DMS79 treated with DMSO at 0.1 percent for 48 hours (cell line): ENCODE data around the gene TAOK3.
"Not testable (repeated sequence)": the region's sequence is repeated elsewhere in the genome, so short reads cannot be mapped to it uniquely, and the experiment has no call there.

Source experiments
- DNase-seq: peaks from one replicate; lab custom pipeline; 2025; lab: John Stamatoyannopoulos, UW

TAOK3 gene

GRCh38 chr12:118372541-118373495 is at the start of gene TAOK3:
TAOK3 (minus strand) TSS chr12:118372907; CDS start chr12:118255567, 117,340 bp downstream.
- peak; percentile 97 for DNase-seq

GRCh38 chr12:118420673-118421072 is 48.0 kb upstream of the TAOK3 start:
- DNase-seq: no peak

- DNase-seq: no peak
Measured at GRCh38 chr12:118418385-118419057, 45.8 kb upstream of the TAOK3 start.

- DNase-seq: no peak
Measured at GRCh38 chr12:118417942-118418341, 45.2 kb upstream of the TAOK3 start.

- no peak for DNase-seq
Measured at GRCh38 chr12:118409834-118410233, 37.1 kb upstream of the TAOK3 start.

- DNase-seq: not testable (repeated sequence)
Measured at GRCh38 chr12:118408241-118408640, 35.5 kb upstream of the TAOK3 start.

- DNase-seq: peak; percentile 56
Measured at GRCh38 chr12:118404876-118405521, 32.3 kb upstream of the TAOK3 start.

- DNase-seq: no peak
Measured at GRCh38 chr12:118402251-118402650, 29.5 kb upstream of the TAOK3 start.

- DNase-seq: no peak
Measured at GRCh38 chr12:118398940-118399339, 26.2 kb upstream of the TAOK3 start.

- no peak for DNase-seq
Measured at GRCh38 chr12:118398524-118398923, 25.8 kb upstream of the TAOK3 start.

GRCh38 chr12:118397708-118398440 is 25.2 kb upstream of the TAOK3 start:
- DNase-seq: no peak

- no peak for DNase-seq
Measured at GRCh38 chr12:118391836-118392235, 19.1 kb upstream of the TAOK3 start.

GRCh38 chr12:118391424-118391823 is 18.7 kb upstream of the TAOK3 start:
- DNase-seq: no peak

- DNase-seq: peak; percentile 59
Measured at GRCh38 chr12:118377884-118378470, 5.3 kb upstream of the TAOK3 start.

GRCh38 chr12:118377021-118377883 is 4.5 kb upstream of the TAOK3 start:
- peak; percentile 29 for DNase-seq

GRCh38 chr12:118376089-118377020 is 3.6 kb upstream of the TAOK3 start, which contains the start of gene SUDS3:
SUDS3 (plus strand) TSS chr12:118376555; CDS start chr12:118376692, 137 bp downstream.
- peak; percentile 87 for DNase-seq

- DNase-seq: no peak
Measured at GRCh38 chr12:118375348-118375747, 2.6 kb upstream of the TAOK3 start.

GRCh38 chr12:118374909-118375308 is 2.2 kb upstream of the TAOK3 start:
- no peak for DNase-seq

GRCh38 chr12:118374126-118374725 is 1.5 kb upstream of the TAOK3 start:
- no peak for DNase-seq
